HCT116 (cell line): ENCODE results near the gene STAMBP. TPM values are rescaled to one million over a fixed set of nuclear protein-coding genes. Genes with fewer than 3 reads are reported as not detected.

ENCODE experiments used
- ATAC-seq: fragments of 200-7000 bp; cut with Tn5 transposase; 2 replicates; pipeline ENCODE4 v1.9.1; 2020; ENCODE audit warnings: mild to moderate bottlenecking, moderate library complexity
- BruUV-seq: library from RNA; stranded (reverse); fragments of 400-500 nt; replicated peaks from 2 replicates; lab custom pipeline; 2021; lab: Mats Ljungman, UMichigan
- CTCF ChIA-PET: fragments of 300-600 bp; sonication (Branson Sonifier 250); formaldehyde crosslinking; loops from one replicate; lab custom pipeline; 2021; ENCODE audit warnings: antibody characterized with exemption; lab: Charles Lee
- POLR2A ChIA-PET: fragments of 300-600, 350-600 bp; sonication (Branson Sonifier 250); formaldehyde crosslinking; loops from one replicate; lab custom pipeline; 2021; ENCODE audit warnings: antibody characterized with exemption; lab: Charles Lee
- RAD21 ChIA-PET, 2 experiments: fragments of 300-600 bp; sonication (Branson Sonifier 250); formaldehyde crosslinking; loops; one replicate each; lab custom pipeline; 2023; ENCODE audit warnings: low total read pairs in 2 of 2; ENCODE audit not compliant: uncharacterized antibody in 2 of 2, unreplicated experiment in 2 of 2, low non-redundant PET in 1 of 2; lab: Charles Lee
- DNase-seq: peaks from one replicate; pipeline ENCODE4 v3.0.0-alpha.2; 2010; ENCODE audit warnings: low read depth, low spot score
- H2AFZ ChIP-seq: fragments of 200-600 bp; shearing (Covaris generic), sonication (generic); 2 replicates; pipeline ENCODE4 v1.6.1; 2017; ENCODE audit warnings: low read depth, mixed run types, mixed read lengths, antibody characterized with exemption, low read length; ENCODE audit not compliant: poor library complexity, severe bottlenecking
- H3K27ac ChIP-seq: 2 replicates; pipeline ENCODE4 v1.5.1; 2012; ENCODE audit warnings: low read depth, low read length
- H3K27me3 ChIP-seq: fragments of 200-600 bp; sonication (generic); 2 replicates; pipeline ENCODE4 v1.6.1; 2016; ENCODE audit warnings: mixed run types, low read length, mixed read lengths; ENCODE audit not compliant: insufficient read depth
- H3K36me3 ChIP-seq, 2 experiments: fragments of 200-500 bp in 1 of 2; fragments of 200-600 bp in 1 of 2; sonication (Bioruptor generic) in 1 of 2; sonication (generic) in 1 of 2; 2 replicates each; pipeline versions ENCODE4 v1.5.1 to v1.6.1; 2014 to 2016; ENCODE audit warnings: low read length in 2 of 2, inconsistent platforms in 1 of 2, mixed read lengths in 1 of 2, mixed run types in 1 of 2; ENCODE audit not compliant: insufficient read depth in 2 of 2, control insufficient read depth in 1 of 2
- H3K4me1 ChIP-seq, 2 experiments: fragments of 200-600 bp in 1 of 2; sonication (generic) in 1 of 2; 2 replicates each; pipeline versions ENCODE4 v1.5.1 to v1.6.1; 2012 to 2017; ENCODE audit warnings: low read length in 2 of 2, inconsistent platforms in 1 of 2, mild to moderate bottlenecking in 1 of 2, mixed read lengths in 1 of 2, mixed run types in 1 of 2, moderate library complexity in 1 of 2; ENCODE audit not compliant: insufficient read depth in 2 of 2, control insufficient read depth in 1 of 2
- H3K4me2 ChIP-seq: fragments of 200-600 bp; sonication (generic); 2 replicates; pipeline ENCODE4 v1.6.1; 2017; ENCODE audit warnings: mixed run types, low read length, mixed read lengths
- H3K4me3 ChIP-seq, 2 experiments: fragments of 200-600 bp in 1 of 2; sonication (generic) in 1 of 2; replicated peaks in 1 of 2; 2 replicates each; pipeline ENCODE4 v1.5.1; 2011 to 2016; ENCODE audit warnings: low read length in 2 of 2, control low read depth in 1 of 2, low read depth in 1 of 2, mild to moderate bottlenecking in 1 of 2, mixed read lengths in 1 of 2, mixed run types in 1 of 2
- H3K79me2 ChIP-seq: fragments of 200-600 bp; sonication (generic); 2 replicates; pipeline ENCODE4 v1.6.1; 2017; ENCODE audit warnings: mild to moderate bottlenecking, mixed run types, low read length, moderate library complexity, mixed read lengths; ENCODE audit not compliant: insufficient read depth
- H3K9ac ChIP-seq: fragments of 200-600 bp; sonication (generic); 2 replicates; pipeline ENCODE4 v1.6.1; 2016; ENCODE audit warnings: low read length, mixed read lengths
- H3K9me2 ChIP-seq: fragments of 200-600 bp; sonication (generic), shearing (Covaris generic); 2 replicates; pipeline ENCODE4 v1.6.1; 2017; ENCODE audit warnings: mixed run types, mild to moderate bottlenecking, moderate library complexity; ENCODE audit not compliant: insufficient read depth
- H3K9me3 ChIP-seq, 2 experiments: fragments of 200-500 bp in 1 of 2; fragments of 200-600 bp in 1 of 2; sonication (Bioruptor generic) in 1 of 2; sonication (generic) in 1 of 2; 2 replicates each; pipeline ENCODE4 v1.6.1; 2014 to 2017; ENCODE audit warnings: low read length in 2 of 2, mixed read lengths in 2 of 2, inconsistent platforms in 1 of 2, low read depth in 1 of 2, mild to moderate bottlenecking in 1 of 2, mixed run types in 1 of 2, moderate library complexity in 1 of 2; ENCODE audit not compliant: control insufficient read depth in 1 of 2, insufficient read depth in 1 of 2
- H4K20me1 ChIP-seq: fragments of 200-600 bp; sonication (generic), shearing (Covaris generic); 2 replicates; pipeline ENCODE4 v1.6.1; 2017; ENCODE audit warnings: mixed run types, mild to moderate bottlenecking, moderate library complexity; ENCODE audit not compliant: insufficient read depth
- ATF3 ChIP-seq: IDR thresholded peaks from 2 replicates; pipeline ENCODE4 v1.6.1; 2012
- EGR1 ChIP-seq: IDR thresholded peaks from 2 replicates; pipeline ENCODE4 v1.6.1; 2012; ENCODE audit warnings: low read depth
- EZH2 ChIP-seq: fragments of 200-600 bp; sonication (generic); IDR thresholded peaks from 2 replicates; pipeline ENCODE4 v1.6.1; 2017; ENCODE audit warnings: antibody characterized with exemption, mixed run types
- FOSL1 ChIP-seq: IDR thresholded peaks from 2 replicates; pipeline ENCODE4 v1.6.1; 2012; ENCODE audit warnings: low read depth
- JUND ChIP-seq: IDR thresholded peaks from 2 replicates; pipeline ENCODE4 v1.6.1; 2012
- POLR2AphosphoS5 ChIP-seq: IDR thresholded peaks from 2 replicates; pipeline ENCODE4 v1.6.1; 2011; ENCODE audit warnings: mild to moderate bottlenecking, low read depth, low read length, moderate library complexity
- RAD21 ChIP-seq: IDR thresholded peaks from 2 replicates; pipeline ENCODE4 v1.6.1; 2012; ENCODE audit warnings: low read depth, mild to moderate bottlenecking
- SIN3A ChIP-seq: IDR thresholded peaks from 2 replicates; pipeline ENCODE4 v1.6.1; 2012; ENCODE audit warnings: low read depth
- SP1 ChIP-seq: IDR thresholded peaks from 2 replicates; pipeline ENCODE4 v1.6.1; 2012; ENCODE audit warnings: low read depth
- SRF ChIP-seq: IDR thresholded peaks from 2 replicates; pipeline ENCODE4 v1.6.1; 2012; ENCODE audit warnings: low read depth
- TCF7L2 ChIP-seq: IDR thresholded peaks from 2 replicates; pipeline ENCODE4 v1.7.0; 2011; ENCODE audit warnings: borderline replicate concordance, inconsistent platforms; ENCODE audit not compliant: insufficient read depth, insufficient read length; ENCODE audit errors: extremely low read depth
- ZFX ChIP-seq: fragments of 450-650 bp; IDR thresholded peaks from 2 replicates; pipeline ENCODE4 v1.6.1; 2017
- ZNF274 ChIP-seq: fragments of 200-500 bp; sonication (Bioruptor generic); IDR thresholded peaks from 2 replicates; pipeline ENCODE4 v1.6.1; 2014; ENCODE audit warnings: mild to moderate bottlenecking, low read depth, low read length, inconsistent platforms
- intact Hi-C: fragments of 100-400 bp; cut with micrococcal nuclease; formaldehyde crosslinking; loops from 2 replicates; pipeline ENCODE4 v1.10.0; 2022
- total RNA-seq: library from RNA; stranded (reverse); gene quantifications from one replicate; pipeline ENCODE4 v1.2.1, GENCODE V29; 2021; ENCODE audit not compliant: unreplicated experiment
- TF ChIP-seq, protein P1 (sequence below): IDR thresholded peaks from 2 replicates; pipeline ENCODE4 v1.6.1; 2012; ENCODE audit warnings: low read depth
- TF ChIP-seq, protein P2 (sequence below): IDR thresholded peaks from 2 replicates; pipeline ENCODE4 v1.6.1; 2011; ENCODE audit warnings: mild to moderate bottlenecking, low read length, moderate library complexity; ENCODE audit not compliant: insufficient replicate concordance; ENCODE audit errors: extremely low read depth

The STAMBP gene
- total RNA-seq, 1 experiment from 2014 or later: 45.2 TPM

DNA sequence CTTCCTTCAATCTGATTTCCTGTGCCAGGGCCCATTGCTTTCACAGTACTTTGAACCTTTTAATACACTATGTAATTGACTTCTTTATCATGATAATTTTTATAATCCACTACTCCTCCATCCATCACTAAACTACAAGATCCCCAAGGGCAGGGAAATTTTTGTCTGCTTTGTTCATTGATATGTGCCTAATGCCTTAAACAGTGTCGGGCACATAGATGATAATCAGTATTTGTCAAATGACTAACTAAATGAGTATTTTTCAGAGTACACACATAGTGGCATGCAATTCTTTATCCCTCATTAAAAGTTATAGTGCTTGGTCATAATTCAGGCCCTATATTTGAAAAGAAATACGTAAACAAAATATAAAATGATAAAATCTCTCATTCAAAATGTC, 5.3 kb upstream of the STAMBP start:
- no peak for DNase-seq
- Histone ChIP-seq H3K79me2 (no peaks in the 10 kb centered on the region), H3K9me3 (no peaks in the 10 kb centered on the region), H3K4me2 (no peak overlapping the region), H3K9me2 (no peaks in the 10 kb centered on the region), H3K4me3 (no peak overlapping the region), H3K4me1 (peaks cover 4 to 7% of the 10 kb centered on the region in 2 experiments; a peak in 2 of 4 replicates), H3K36me3 (no peaks in the 10 kb centered on the region), H4K20me1 (no peaks in the 10 kb centered on the region), H3K27me3 (no peaks in the 10 kb centered on the region), H3K27ac (no peak overlapping the region), H2AFZ (no peak overlapping the region), H3K9ac (no peak overlapping the region)
- RAD21 ChIA-PET: no interaction called here
- ATAC-seq: no peak
- no TSS peak for BruUV-seq
- CTCF ChIA-PET: interaction anchor here (0.8 to 2.5 kb wide), 11 partner anchors 10 to 512 kb away, joined by 3 to 19 read pairs (median 4); partner anchors contain the start of gene MOB1A
- intact Hi-C loops: no loop called here
- no peak for TF ChIP-seq SIN3A
- TF ChIP-seq FOSL1: no peak
- TF ChIP-seq ATF3: no peak
- no peak for TF ChIP-seq POLR2AphosphoS5
- no peak for TF ChIP-seq TCF7L2
- TF ChIP-seq EZH2: no peak
- no peak for TF ChIP-seq ZFX
- no peak for TF ChIP-seq JUND
- TF ChIP-seq RAD21: no peak
- no peak for TF ChIP-seq SRF
- no peak for TF ChIP-seq ZNF274
- TF ChIP-seq, protein P1, sequence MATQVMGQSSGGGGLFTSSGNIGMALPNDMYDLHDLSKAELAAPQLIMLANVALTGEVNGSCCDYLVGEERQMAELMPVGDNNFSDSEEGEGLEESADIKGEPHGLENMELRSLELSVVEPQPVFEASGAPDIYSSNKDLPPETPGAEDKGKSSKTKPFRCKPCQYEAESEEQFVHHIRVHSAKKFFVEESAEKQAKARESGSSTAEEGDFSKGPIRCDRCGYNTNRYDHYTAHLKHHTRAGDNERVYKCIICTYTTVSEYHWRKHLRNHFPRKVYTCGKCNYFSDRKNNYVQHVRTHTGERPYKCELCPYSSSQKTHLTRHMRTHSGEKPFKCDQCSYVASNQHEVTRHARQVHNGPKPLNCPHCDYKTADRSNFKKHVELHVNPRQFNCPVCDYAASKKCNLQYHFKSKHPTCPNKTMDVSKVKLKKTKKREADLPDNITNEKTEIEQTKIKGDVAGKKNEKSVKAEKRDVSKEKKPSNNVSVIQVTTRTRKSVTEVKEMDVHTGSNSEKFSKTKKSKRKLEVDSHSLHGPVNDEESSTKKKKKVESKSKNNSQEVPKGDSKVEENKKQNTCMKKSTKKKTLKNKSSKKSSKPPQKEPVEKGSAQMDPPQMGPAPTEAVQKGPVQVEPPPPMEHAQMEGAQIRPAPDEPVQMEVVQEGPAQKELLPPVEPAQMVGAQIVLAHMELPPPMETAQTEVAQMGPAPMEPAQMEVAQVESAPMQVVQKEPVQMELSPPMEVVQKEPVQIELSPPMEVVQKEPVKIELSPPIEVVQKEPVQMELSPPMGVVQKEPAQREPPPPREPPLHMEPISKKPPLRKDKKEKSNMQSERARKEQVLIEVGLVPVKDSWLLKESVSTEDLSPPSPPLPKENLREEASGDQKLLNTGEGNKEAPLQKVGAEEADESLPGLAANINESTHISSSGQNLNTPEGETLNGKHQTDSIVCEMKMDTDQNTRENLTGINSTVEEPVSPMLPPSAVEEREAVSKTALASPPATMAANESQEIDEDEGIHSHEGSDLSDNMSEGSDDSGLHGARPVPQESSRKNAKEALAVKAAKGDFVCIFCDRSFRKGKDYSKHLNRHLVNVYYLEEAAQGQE: no peak
- TF ChIP-seq, protein P2, sequence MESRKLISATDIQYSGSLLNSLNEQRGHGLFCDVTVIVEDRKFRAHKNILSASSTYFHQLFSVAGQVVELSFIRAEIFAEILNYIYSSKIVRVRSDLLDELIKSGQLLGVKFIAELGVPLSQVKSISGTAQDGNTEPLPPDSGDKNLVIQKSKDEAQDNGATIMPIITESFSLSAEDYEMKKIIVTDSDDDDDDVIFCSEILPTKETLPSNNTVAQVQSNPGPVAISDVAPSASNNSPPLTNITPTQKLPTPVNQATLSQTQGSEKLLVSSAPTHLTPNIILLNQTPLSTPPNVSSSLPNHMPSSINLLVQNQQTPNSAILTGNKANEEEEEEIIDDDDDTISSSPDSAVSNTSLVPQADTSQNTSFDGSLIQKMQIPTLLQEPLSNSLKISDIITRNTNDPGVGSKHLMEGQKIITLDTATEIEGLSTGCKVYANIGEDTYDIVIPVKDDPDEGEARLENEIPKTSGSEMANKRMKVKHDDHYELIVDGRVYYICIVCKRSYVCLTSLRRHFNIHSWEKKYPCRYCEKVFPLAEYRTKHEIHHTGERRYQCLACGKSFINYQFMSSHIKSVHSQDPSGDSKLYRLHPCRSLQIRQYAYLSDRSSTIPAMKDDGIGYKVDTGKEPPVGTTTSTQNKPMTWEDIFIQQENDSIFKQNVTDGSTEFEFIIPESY: no peak
- TF ChIP-seq SP1: no peak
- no peak for TF ChIP-seq EGR1
- POLR2A ChIA-PET: no interaction called here
